ENCODE measurements around the gene CCNQ. TPM values are rescaled to one million over a fixed set of nuclear protein-coding genes. Genes with fewer than 3 reads are reported as not detected.

Gene CCNQ
- total RNA-seq, 2 experiments from 2014 or later: 12.0 to 29.7 TPM

GRCh38 chrX:153603131-153603656 is 4.3 kb upstream of the CCNQ start:
- Histone ChIP-seq H3K9me2 (ENCODE audit: insufficient read depth, low read length) (no peaks in the 10 kb centered on the region), H3K79me2 (ENCODE audit: insufficient read depth, low read depth, low read length) (no peaks in the 10 kb centered on the region; the same call in 1 of the 2 replicates), H2AFZ (ENCODE audit: low read length) (no peak overlapping the region), H3K4me1 (ENCODE audit: insufficient read depth, low read length, poor library complexity, severe bottlenecking) (peaks cover 7% of the 10 kb centered on the region), H3K27ac (ENCODE audit: low read depth, low read length, poor library complexity, severe bottlenecking) (no peak overlapping the region), H3K4me2 (ENCODE audit: low read length) (no peak overlapping the region), H4K20me1 (ENCODE audit: insufficient read depth, low read length) (no peaks in the 10 kb centered on the region), H3K9me3 (ENCODE audit: low read length) (no peaks in the 10 kb centered on the region), H3K36me3 (ENCODE audit: insufficient read depth, low read length) (no peaks in the 10 kb centered on the region), H3K4me3 (ENCODE audit: low read depth, low read length, poor library complexity, severe bottlenecking) (no peak overlapping the region)
- TF ChIP-seq CTCF (conservative IDR thresholded peaks at IDR 0.05; ENCODE audit: low read length): no peak
- no peak for TF ChIP-seq EZH2phosphoT487 (IDR thresholded peaks at IDR 0.05; ENCODE audit: borderline replicate concordance, low read depth, low read length)
- DNase-seq (ENCODE audit: low spot score): no peak
- POLR2A ChIA-PET: no interaction called here
- intact Hi-C loops (cut with micrococcal nuclease; ENCODE audit: unreplicated experiment): no loop called here
- BruUV-seq (replicated peaks): no TSS peak
- CTCF ChIA-PET (ENCODE audit: unreplicated experiment): no interaction called here

GRCh38 chrX:153602601-153603000 is 3.7 kb upstream of the CCNQ start:
- Histone ChIP-seq H3K27ac (ENCODE audit: low read depth, low read length, poor library complexity, severe bottlenecking) (no peak overlapping the region), H3K36me3 (ENCODE audit: insufficient read depth, low read length) (no peaks in the 10 kb centered on the region), H2AFZ (ENCODE audit: low read length) (no peak overlapping the region), H3K9me2 (ENCODE audit: insufficient read depth, low read length) (no peaks in the 10 kb centered on the region), H4K20me1 (ENCODE audit: insufficient read depth, low read length) (no peaks in the 10 kb centered on the region), H3K4me1 (ENCODE audit: insufficient read depth, low read length, poor library complexity, severe bottlenecking) (peaks cover 10% of the 10 kb centered on the region), H3K4me2 (ENCODE audit: low read length) (no peak overlapping the region), H3K4me3 (ENCODE audit: low read depth, low read length, poor library complexity, severe bottlenecking) (no peak overlapping the region), H3K9me3 (ENCODE audit: low read length) (no peaks in the 10 kb centered on the region), H3K79me2 (ENCODE audit: insufficient read depth, low read depth, low read length) (peaks cover 6% of the 10 kb centered on the region; the same call in 1 of the 2 replicates)
- no peak for DNase-seq (ENCODE audit: low spot score)
- TF ChIP-seq CTCF (conservative IDR thresholded peaks at IDR 0.05; ENCODE audit: low read length) (no peak), EZH2phosphoT487 (IDR thresholded peaks at IDR 0.05; ENCODE audit: borderline replicate concordance, low read depth, low read length) (no peak)
- ChIA-PET POLR2A (no interaction called here), CTCF (ENCODE audit: unreplicated experiment) (no interaction called here)
- intact Hi-C loops (cut with micrococcal nuclease; ENCODE audit: unreplicated experiment): no loop called here
- no TSS peak for BruUV-seq (replicated peaks)

- Histone ChIP-seq H4K20me1 (ENCODE audit: insufficient read depth, low read length) (no peaks in the 10 kb centered on the region), H2AFZ (ENCODE audit: low read length) (no peak overlapping the region), H3K36me3 (ENCODE audit: insufficient read depth, low read length) (no peaks in the 10 kb centered on the region), H3K79me2 (ENCODE audit: insufficient read depth, low read depth, low read length) (peaks cover 10% of the 10 kb centered on the region; the same call in 1 of the 2 replicates), H3K4me3 (ENCODE audit: low read depth, low read length, poor library complexity, severe bottlenecking) (no peak overlapping the region), H3K4me2 (ENCODE audit: low read length) (no peak overlapping the region), H3K9me3 (ENCODE audit: low read length) (no peaks in the 10 kb centered on the region), H3K27ac (ENCODE audit: low read depth, low read length, poor library complexity, severe bottlenecking) (no peak overlapping the region), H3K4me1 (ENCODE audit: insufficient read depth, low read length, poor library complexity, severe bottlenecking) (peaks cover 20% of the 10 kb centered on the region), H3K9me2 (ENCODE audit: insufficient read depth, low read length) (no peaks in the 10 kb centered on the region)
- POLR2A ChIA-PET: no interaction called here
- CTCF ChIA-PET (ENCODE audit: unreplicated experiment): no interaction called here
- DNase-seq (ENCODE audit: low spot score): no peak
- TF ChIP-seq CTCF (conservative IDR thresholded peaks at IDR 0.05; ENCODE audit: low read length) (no peak), EZH2phosphoT487 (IDR thresholded peaks at IDR 0.05; ENCODE audit: borderline replicate concordance, low read depth, low read length) (no peak)
- no TSS peak for BruUV-seq (replicated peaks)
- intact Hi-C loops (cut with micrococcal nuclease; ENCODE audit: unreplicated experiment): loop anchor here (2.0 kb wide), 1 partner anchor 47 kb away; no protein-coding TSS in a partner anchor
Observed at GRCh38 chrX:153601511-153602110, 2.7 kb upstream of the CCNQ start.

Data from OCI-LY7 (cell line).